Measurements from ENCODE around the gene ZGPAT.
"Not testable (repeated sequence)": the region's sequence is repeated elsewhere in the genome, so short reads cannot be mapped to it uniquely, and the experiment has no call there.

Gene ZGPAT

DNA sequence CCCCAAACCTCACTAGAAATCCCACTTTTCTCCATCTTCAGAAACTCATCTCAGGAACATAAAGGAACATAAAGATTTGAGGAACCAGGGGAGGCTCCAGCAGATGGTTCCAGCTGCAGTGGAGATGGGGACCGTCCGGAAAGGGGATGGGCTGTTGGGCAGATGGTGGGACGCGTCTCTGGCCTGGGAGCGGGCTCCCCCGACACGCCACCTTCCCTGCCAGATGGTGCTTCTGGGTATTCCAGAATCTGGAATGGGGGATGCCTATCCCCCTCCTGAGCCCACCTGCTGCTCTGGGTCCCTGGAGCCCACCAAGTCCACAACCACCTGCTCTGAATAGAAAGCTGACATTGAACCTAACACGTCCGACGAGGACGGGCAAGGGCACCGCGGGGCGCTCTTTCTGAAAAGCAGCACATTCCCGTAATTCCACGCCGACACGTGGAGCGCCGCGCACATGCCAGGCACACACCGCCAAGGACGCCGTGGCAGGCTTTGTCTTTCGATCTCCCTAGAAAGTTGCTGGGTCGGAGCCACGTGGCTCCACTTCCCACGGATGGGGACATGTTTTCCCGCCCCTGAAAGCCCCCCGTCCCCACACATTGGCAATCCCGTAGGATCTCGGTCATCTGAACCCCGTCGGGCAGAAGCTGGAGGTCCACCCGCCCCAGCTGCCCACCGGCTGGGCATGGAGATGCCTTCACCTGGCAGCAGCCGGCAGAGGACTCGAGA, 59.0 kb downstream of the ZGPAT start:
- DNase-seq (ENCODE audit: low read depth) = no peak

GRCh38 chr20:63767456-63767855, 59.6 kb downstream of the ZGPAT start:
- DNase-seq (ENCODE audit: low read depth) = no peak

GRCh38 chr20:63767886-63768285, 60.0 kb downstream of the ZGPAT start:
- DNase-seq (ENCODE audit: low read depth) = no peak

DNA sequence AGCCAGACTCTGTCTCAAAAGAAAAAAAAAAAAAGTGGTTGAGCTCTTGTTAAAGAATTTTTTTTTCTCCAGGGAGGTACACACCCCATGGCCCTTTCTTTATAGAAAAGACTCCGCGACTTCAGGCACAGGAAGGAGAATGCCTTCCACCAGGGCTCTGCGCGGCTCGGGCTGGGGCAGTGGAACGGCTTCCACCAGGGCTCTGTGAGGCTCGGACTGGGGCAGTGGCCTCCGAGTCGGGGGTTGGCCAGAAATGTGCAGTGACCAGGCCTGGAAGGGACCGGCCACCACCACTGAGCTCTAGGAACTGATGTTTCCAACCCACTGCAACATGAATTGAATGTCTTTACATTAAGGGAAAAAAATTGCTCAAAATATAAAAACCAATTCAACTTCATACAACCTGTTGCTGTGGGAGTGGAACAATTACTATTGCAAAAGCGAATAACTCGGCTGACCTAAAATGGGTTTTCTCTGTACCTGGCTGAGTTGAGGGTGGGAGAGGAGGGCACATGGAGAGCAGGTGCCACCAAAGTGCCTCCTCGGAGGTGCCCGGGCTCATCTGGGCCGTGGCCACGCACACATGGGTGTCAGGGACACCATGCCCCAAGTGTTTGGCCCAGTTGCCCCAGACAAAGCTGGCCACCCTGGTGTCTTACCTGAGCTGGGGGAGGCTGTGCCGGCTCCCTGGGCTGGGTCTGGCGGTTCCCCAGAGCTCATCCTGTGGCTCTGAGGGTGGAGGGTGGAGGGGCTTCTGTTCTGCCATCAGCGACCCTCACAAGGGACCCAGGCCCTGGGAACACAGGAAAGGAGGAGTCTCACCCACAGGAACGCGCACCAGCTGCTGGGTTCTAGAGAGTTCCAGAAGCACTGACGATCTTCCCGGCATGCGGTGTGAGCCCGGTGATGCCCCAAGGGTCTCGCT, 61.0 kb downstream of the ZGPAT start:
- DNase-seq (ENCODE audit: low read depth) = no peak

DNA sequence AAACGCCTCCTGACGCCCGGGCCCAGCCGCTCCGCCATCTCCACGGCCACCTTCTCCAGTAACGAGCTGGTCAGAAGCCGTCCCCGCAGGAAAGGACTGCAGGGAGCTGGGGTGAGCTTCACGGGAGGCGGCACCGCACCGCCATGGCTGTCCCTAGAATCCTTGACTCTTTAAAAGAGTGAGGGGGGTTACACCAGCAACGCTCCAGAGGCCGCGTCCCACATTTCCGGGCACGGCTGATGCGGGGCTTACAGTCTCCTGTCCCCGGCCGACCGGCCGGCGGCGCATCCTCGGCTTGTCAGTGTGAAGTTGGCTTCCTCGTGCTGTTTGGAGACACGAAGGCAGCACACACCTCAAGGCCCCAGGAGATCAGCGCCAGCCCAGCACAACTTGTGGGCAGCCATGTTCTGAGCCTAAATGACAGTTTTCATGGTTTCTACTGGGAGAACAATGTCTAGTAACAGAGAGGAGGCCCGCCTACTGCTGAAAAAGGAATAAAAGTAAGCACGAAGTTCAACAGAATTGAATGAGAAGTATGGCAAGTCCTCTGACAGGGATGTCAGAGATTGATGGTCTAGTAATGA, 62.1 kb downstream of the ZGPAT start:
- no peak for DNase-seq (ENCODE audit: low read depth)

DNA sequence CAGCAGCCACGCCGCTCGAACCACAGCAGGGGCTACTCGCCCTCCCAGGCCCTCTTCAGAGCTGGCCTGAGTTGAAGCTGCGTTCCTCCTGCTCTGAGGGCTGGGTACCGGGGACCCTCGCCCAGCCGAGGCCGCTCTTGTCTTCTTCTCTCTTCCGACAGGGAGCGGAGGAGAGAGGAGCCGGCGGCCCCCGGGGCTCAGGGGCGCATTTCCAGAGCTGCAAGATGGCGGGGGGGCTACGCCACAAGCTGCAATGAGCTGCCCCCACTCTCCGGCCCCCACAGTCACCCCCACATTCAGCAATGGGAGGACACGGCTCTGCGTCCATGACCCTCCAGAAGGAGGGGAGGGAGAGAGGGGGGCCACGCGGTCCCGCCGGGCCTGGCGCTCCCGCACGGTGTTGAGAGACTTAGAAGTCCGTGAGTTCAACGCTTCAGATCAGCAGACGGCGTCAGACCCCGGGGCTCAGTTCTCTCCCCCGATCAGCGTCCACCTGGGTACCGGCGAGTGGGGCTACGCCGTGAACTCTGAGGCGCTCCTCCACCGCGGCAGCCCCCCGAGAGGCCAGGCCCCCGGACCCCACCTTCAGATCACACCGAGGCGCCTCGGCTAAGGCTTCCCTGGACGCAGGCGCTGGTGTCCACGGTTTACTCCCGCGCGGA, 63.3 kb downstream of the ZGPAT start:
- no peak for DNase-seq (ENCODE audit: low read depth)

DNA sequence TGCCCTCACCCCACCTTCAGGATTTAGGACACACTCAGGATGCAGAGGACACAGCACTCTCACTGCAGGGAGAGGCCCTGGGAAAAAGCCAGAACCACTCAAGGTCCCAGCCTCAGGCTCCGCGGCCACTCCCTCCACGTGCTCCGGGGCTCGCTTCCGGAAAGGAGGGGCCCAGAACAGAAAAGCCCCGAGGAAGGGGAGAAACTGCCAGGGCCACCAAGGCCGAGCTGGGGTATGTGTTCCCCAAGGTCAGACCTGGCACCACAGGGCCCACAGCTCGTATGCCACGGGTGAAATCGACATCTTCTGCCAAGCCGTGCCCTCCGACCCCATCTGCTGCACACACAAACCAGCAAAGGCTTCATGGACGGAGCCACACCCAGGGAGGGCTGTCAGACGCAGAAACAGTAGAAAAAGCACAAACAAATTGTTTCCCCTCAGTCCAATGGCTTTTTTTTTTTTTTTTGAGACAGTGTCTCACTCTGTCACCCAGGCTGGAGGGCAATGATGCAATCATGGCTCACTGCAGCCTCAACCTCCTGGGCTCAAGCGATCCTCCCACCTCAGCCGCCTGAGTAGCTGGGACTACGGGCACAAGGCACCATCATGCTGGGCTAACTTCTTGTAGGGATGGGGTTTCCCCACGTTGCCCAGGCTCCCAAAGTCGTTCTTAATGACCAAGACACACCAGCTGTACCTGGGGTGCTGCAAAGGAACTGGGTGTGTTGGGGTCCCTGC, 65.1 kb downstream of the ZGPAT start:
- no peak for DNase-seq (ENCODE audit: low read depth)

DNA sequence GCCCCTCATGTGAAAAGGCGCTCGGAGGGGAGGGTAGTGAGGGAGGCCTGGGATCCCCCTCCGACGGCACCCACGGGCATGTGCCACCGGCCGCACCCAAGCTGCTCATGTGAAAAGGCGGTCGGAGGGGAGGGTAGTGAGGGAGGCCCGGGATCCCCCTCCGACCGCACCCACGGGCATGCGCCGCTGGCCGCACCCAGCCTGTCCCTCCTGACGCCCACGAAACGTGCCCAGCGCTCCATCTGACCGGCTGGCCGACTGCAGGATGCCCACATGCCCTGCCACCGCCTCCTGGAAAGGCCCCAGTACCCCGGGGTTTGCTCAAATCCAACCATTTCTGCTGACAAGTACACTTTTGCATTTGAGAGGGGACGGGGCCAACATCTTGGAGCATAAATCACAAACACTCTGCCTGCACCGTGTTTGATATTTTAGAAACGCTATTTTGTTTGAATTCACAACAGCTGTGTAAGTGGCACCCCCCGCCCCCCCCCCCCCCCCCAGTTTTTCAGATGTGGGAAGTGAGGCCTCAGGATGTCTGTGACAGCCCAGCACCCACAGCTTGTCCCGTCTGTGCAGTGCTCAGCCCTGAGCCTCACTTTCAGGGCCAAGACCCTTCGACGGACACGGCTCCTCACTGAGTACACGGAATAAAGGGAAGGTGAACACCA, 65.9 kb downstream of the ZGPAT start:
- no peak for DNase-seq (ENCODE audit: low read depth)

DNA sequence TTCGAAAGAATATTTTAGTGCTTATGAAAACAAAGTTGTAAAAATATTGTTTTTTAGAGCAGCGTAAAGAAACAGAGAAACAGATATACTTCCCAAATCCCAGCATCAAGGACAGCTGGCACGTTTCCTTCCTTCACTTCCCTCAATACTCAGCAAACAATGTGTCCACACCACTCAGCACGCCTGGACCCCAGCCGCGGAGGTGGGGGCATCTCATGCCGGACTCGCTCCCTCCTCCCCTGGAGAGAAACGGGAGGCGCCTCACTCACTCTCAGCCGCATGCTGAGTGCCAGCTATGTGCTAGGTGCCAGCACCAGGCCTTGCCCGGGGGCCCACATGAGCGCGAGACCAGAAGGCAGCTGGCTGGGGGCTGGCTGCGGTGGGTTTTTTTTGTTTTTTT, 66.5 kb downstream of the ZGPAT start:
- no peak for DNase-seq (ENCODE audit: low read depth)

- DNase-seq (ENCODE audit: low read depth) = no peak
Observed at GRCh38 chr20:63775096-63775978, 67.5 kb downstream of the ZGPAT start.

- not testable (repeated sequence) for DNase-seq (ENCODE audit: low read depth)
Observed at GRCh38 chr20:63776875-63777274, 69.0 kb downstream of the ZGPAT start.

- no peak for DNase-seq (ENCODE audit: low read depth)
Observed at GRCh38 chr20:63777614-63778013, 69.8 kb downstream of the ZGPAT start.

DNA sequence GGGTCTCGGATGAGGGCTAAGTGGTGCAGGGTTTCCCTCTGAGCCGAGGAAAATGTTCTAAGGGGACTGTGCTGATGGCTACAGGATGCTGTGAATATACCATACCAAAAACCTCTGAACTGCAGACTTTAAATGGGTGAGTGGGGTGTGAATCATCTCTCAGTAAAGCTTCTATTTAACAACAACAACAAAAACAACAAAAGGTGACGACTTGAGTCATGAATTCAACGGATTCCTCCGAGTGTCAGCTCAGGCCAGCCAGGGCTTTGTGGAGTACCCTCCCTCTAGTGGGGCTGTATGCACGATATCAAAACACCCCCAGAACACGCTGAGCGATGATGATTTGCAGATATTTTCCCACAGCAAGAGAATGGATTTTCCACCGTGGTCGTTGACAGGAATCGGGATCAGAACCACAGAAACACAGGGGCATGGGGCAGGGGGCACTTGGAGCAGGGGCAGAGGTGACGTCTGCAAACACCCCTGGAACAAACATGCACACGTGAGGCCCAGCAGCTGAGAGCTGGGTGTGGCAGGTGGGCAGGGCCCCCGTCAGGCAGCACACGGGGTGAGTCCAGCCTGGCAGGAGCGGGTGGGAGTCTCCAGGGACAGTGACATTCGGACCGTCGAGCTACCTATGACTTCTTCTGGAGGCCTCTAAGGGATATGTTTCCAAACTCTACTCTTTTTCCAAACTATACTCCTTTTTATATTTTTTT, 70.4 kb downstream of the ZGPAT start:
- DNase-seq (ENCODE audit: low read depth) = no peak

GRCh38 chr20:63778857-63779256, 71.0 kb downstream of the ZGPAT start:
- DNase-seq (ENCODE audit: low read depth) = no peak

GRCh38 chr20:63781181-63781580, 73.3 kb downstream of the ZGPAT start:
- no peak for DNase-seq (ENCODE audit: low read depth)

DNA sequence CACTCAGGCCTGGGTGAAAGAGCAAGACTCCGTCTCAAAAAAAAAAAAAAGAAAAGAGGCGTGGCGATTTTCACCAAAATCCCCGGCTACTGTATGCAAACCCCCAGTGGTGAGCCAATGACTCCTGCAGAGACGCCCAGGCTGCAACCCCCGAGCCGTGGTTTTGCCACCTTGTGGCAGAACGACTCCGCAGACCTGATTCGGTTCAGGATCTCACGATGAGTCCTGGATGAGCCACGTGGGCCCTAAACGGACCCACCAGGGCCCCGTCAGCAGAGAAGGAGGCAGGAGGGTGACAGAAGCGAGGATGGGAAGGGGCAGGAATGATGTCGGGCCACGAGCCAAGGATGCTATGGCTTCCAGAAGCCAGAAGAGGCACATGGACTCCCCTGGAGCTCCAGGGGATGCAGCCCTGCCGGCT, 74.2 kb downstream of the ZGPAT start:
- DNase-seq (ENCODE audit: low read depth) = peak; percentile 40

DNA sequence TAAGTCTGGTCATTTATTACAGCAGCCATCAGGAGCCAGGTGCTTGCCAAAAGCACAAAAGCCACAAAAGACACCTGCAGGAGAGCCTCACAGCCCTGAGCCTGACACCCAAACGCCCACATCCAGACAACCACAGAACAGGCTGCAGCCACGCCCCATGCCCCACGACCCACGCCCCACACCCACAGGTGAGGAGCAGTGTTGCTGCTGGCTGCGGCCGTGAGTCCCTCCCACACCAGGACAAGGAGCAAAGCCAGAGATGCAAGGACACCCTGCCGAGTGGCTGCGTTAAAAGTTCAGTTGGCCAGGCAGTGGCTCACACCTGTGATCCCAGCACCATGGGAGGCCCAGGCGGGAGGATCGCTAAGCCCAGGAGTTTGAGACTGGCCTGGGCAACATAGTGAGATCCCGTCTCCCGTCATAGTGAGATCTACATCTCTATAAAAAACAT, 74.7 kb downstream of the ZGPAT start:
- no peak for DNase-seq (ENCODE audit: low read depth)

DNA sequence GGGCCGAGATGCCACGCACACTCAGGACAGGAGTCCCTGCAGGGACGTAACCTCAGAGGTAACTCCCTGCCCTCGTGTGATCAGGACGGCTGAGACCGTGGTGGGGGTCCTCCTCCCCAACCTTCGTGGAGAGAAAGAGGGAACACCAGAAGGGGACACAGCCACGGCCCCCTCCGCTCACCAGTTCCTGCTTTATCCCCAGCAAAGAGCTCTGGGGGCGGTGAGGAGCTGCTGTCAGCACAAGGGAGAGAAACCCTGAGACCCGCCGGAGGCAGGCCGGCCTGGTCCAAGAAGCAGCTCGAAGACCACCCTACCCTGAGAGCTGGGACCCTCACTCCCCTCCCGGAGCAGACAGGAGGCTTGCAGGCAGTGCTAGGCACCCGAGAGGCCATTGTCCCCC, 76.1 kb downstream of the ZGPAT start:
- DNase-seq (ENCODE audit: low read depth) = no peak

GRCh38 chr20:63785691-63786131, 77.9 kb downstream of the ZGPAT start:
- no peak for DNase-seq (ENCODE audit: low read depth)
